ENCODE measurements around the gene DYSF.

Gene DYSF

DNA sequence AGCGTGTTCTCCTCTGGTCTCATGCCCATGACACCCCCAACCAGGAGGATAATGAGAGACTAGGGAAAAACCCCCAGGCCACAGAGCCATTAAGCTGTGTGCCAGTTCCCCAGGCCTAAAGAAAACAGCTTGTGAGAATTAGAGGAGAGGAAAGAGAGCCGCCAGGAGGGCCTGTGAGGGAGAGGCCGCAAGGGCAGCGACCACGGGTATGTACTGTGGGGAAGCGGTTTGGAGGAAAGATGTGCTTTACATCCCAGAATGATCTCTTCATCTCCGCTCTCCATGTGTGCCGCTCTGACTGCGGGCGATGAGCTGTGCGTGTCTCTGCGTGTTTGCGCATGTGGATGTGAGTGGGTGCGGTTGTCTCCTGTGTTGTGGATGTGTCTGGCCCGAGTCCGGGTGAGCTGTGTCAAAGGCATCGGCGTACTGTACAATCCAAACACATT, 82.9 kb downstream of the DYSF start:
- TF ChIP-seq, protein P1, sequence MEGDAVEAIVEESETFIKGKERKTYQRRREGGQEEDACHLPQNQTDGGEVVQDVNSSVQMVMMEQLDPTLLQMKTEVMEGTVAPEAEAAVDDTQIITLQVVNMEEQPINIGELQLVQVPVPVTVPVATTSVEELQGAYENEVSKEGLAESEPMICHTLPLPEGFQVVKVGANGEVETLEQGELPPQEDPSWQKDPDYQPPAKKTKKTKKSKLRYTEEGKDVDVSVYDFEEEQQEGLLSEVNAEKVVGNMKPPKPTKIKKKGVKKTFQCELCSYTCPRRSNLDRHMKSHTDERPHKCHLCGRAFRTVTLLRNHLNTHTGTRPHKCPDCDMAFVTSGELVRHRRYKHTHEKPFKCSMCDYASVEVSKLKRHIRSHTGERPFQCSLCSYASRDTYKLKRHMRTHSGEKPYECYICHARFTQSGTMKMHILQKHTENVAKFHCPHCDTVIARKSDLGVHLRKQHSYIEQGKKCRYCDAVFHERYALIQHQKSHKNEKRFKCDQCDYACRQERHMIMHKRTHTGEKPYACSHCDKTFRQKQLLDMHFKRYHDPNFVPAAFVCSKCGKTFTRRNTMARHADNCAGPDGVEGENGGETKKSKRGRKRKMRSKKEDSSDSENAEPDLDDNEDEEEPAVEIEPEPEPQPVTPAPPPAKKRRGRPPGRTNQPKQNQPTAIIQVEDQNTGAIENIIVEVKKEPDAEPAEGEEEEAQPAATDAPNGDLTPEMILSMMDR (IDR thresholded peaks at IDR 0.05) = no peak

DNA sequence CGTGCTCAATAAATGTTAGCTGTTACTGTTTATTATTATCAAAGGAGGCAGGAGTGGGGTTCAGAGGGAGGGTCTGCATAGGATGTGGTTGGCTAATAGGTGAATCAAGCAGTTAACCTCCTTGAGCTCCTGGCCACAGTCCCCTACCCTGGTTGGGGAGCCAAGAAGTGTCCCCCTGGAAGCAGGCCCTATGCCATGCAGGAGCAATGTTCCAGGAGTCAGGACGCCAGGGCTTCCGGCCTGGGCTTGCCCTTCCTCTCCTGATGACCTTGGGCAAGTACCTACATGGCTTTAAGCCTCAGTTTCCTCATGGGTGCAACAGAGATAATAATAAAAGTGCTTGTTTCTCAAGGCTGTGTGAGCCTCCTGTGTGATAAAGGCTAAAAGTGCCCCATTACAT, 84.9 kb downstream of the DYSF start:
- TF ChIP-seq, protein P1 (IDR thresholded peaks at IDR 0.05) = no peak

DNA sequence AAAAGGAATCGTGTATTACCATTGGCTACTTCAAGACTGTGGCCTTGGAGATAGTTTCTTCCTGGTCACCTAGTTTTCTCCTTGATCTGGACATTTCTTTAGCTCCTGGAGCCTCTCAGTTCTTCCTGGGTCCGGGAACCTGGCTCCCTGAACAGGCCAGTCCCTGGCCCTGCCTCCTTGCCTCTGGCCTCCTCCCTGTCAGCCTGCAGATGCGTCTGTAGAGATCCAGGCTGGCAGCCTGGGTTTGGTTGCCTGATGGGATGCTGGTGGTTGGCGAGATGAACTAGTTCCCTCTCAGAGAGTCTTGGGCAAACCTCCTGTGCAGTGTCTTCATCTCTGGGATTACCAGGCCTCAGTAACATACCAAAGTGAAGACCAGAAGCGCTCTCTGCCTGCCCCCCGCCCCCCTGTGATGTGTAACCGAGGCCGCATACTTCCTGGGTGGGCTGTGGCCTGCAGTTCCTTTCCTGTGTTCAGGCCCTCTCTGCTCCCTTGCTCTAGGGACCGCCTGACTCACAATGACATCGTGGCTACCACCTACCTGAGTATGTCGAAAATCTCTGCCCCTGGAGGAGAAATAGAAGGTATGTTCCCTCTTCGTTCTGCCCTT, 85.4 kb downstream of the DYSF start:
- TF ChIP-seq, protein P1 (IDR thresholded peaks at IDR 0.05) = no peak

DNA sequence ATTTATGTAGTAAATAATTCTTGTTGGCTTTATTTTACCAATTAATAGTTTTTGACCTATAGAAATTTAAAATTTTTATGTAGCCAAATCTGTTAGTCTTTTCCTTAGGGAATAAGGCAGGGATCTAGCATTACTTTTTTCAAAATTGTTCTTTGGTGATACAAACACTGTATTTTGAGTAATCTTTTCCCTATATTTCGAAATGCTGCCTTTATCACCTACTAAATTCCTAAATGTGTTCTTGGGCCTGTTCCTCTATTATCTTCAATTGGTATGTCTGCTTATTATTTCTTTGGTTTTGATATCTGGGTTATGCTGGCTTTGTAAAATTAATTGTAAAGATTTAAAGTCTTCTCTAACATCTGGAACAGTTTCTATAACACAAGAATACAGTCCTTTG, 87.5 kb downstream of the DYSF start:
- TF ChIP-seq, protein P1 (IDR thresholded peaks at IDR 0.05) = no peak

DNA sequence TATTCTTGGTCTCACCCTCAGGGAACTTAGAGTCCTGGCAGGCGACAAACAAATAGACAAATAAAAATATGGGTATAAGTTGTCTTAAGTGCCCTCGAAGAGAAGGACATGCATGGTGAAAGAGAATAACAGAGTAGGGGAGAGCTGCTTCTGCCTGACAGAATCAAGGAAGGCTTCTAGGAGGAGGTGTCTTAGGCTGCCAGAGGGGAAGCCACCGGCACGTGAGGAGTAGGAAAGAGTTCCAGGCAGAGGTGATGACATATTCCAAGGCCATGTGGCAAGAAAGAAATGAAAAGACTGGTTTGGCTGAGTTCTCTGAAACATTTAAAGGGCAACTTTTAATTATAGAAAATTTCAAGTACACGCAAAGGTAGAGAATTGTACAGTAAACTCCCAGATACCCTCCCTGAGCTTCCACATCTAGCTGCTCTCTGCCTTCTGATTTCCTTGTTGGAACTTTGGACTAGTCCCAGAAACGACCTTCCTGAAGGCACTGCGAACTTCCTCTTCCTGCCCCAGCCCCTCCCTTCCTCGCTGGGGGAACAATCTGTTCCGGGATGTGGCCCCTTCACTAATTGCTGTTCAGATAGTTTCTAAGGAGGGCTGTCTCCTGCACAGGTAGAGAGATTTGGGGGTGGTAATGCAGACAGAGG, 91.7 kb downstream of the DYSF start:
- TF ChIP-seq, protein P1 (IDR thresholded peaks at IDR 0.05) = no peak

DNA sequence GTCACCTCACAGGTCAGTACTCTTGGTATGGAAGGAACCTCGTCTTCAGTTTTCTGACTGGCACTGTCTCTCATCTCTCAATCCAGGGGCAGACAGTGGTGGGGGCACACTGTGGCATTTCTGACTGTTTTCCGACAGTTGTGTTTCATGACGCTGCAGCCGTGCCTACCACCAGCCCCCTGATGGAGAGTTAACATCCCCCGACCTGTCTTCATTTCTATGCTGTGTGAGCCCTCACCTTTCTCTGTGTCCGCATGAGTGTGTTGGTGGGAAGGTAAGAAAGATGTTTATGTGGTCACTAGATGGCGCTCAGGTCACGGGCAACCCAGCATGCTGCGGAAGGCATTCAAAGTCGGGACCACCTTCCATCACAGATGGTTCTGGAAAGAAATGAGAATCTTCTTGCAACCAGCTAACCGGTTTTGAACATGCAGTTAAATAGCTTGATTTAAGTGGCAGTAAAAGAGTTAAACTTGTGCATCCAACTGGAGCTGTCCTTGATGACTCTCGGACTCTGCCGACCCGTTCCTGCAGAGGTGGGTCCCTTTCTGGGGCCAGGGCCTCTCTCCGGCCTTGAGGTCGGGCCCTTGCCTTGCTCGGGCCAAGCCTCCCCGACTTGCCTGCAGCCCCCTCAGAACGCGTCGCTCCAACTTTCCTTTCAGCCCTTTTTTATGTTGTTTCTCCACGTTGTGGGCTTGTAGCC, 92.4 kb downstream of the DYSF start:
- TF ChIP-seq, protein P1 (IDR thresholded peaks at IDR 0.05) = peak; percentile 58

DNA sequence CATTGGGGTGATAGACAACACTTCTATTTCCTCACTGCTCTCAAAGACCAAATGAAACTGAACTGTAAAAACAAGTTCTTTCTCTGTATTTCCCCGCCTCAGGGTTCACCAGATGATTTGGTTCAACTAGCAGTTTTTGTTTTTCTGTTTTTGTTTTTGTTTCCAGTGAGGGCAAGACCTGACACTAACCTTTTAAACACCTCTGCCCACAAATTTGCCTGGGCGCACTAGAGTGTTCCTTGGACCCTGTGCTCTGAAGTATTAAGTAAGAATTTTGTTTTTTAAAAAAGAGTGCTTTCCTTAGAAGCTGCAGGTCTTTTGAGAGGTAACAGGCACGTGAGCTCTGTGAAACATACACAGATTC, 92.9 kb downstream of the DYSF start:
- TF ChIP-seq, protein P1 (IDR thresholded peaks at IDR 0.05) = no peak
